IMR-90 (cell line): ENCODE data around the gene LAPTM5. TPM values are rescaled to one million over a fixed set of nuclear protein-coding genes. Genes with fewer than 3 reads are reported as not detected.

Experiments used
- ATAC-seq: fragments of 200-7000 bp; cut with Tn5 transposase; 2 replicates; pipeline ENCODE4 v1.9.1; 2020; ENCODE audit warnings: low read depth, mild to moderate bottlenecking, moderate library complexity
- BruUV-seq: library from RNA; stranded (reverse); fragments of 400-500 nt; replicated peaks from 2 replicates; lab custom pipeline; 2021; lab: Mats Ljungman, UMichigan
- CTCF ChIA-PET: fragments of 300-600 bp; formaldehyde crosslinking; extraction: SDS; loops from one replicate; lab custom pipeline; 2021; ENCODE audit warnings: antibody characterized with exemption; lab: Yijun Ruan, JAX
- POLR2A ChIA-PET: fragments of 300-600 bp; sonication (Branson Sonifier 250); formaldehyde crosslinking; loops from one replicate; lab custom pipeline; 2022; ENCODE audit warnings: antibody characterized with exemption; ENCODE audit not compliant: unreplicated experiment; lab: Charles Lee
- DNase-seq: peaks from one replicate; pipeline ENCODE4 v3.0.0; 2013
- H2AFZ ChIP-seq: replicated peaks from 2 replicates; pipeline ENCODE3; 2013; ENCODE audit warnings: low read length, mild to moderate bottlenecking; ENCODE audit not compliant: poor library complexity
- H2AK5ac ChIP-seq: 2 replicates; pipeline ENCODE4 v1.6.1; 2013; ENCODE audit warnings: low read depth, low read length, inconsistent platforms
- H2AK9ac ChIP-seq: replicated peaks from 2 replicates; pipeline ENCODE3; 2013; ENCODE audit warnings: mild to moderate bottlenecking, low read depth, low read length, moderate library complexity; ENCODE audit not compliant: poor library complexity
- H2BK120ac ChIP-seq: 2 replicates; pipeline ENCODE4 v1.6.1; 2013; ENCODE audit warnings: low read depth, low read length, inconsistent platforms
- H2BK15ac ChIP-seq: 3 replicates; pipeline ENCODE4 v1.6.1; 2013; ENCODE audit warnings: low read depth, low read length, inconsistent platforms
- H2BK20ac ChIP-seq: 2 replicates; pipeline ENCODE4 v1.6.1; 2013; ENCODE audit warnings: low read depth, mild to moderate bottlenecking, inconsistent platforms, low read length, moderate library complexity
- H2BK5ac ChIP-seq: 2 replicates; pipeline ENCODE4 v1.6.1; 2013; ENCODE audit warnings: mild to moderate bottlenecking, low read depth, low read length, inconsistent platforms; ENCODE audit not compliant: poor library complexity, severe bottlenecking
- H3K14ac ChIP-seq: replicated peaks from 2 replicates; pipeline ENCODE4 v1.6.1; 2013; ENCODE audit warnings: low read depth, low read length, inconsistent platforms
- H3K18ac ChIP-seq: 2 replicates; pipeline ENCODE4 v1.6.1; 2013; ENCODE audit warnings: low read depth, low read length, control low read depth
- H3K23ac ChIP-seq: 2 replicates; pipeline ENCODE4 v1.6.1; 2013; ENCODE audit warnings: low read depth, low read length, inconsistent platforms
- H3K27ac ChIP-seq: 2 replicates; pipeline ENCODE4 v1.5.1; 2013; ENCODE audit warnings: mild to moderate bottlenecking, control low read depth, low read length; ENCODE audit not compliant: insufficient read depth
- H3K27me3 ChIP-seq: 2 replicates; pipeline ENCODE4 v1.6.1; 2013; ENCODE audit warnings: low read length; ENCODE audit not compliant: control insufficient read depth, insufficient read depth
- H3K36me3 ChIP-seq: 2 replicates; pipeline ENCODE4 v1.6.1; 2013; ENCODE audit warnings: low read length, mixed read lengths; ENCODE audit not compliant: control insufficient read depth, insufficient read depth
- H3K4ac ChIP-seq: 2 replicates; pipeline ENCODE4 v1.6.1; 2013; ENCODE audit warnings: low read depth, low read length, inconsistent platforms
- H3K4me1 ChIP-seq: 2 replicates; pipeline ENCODE4 v1.6.1; 2013; ENCODE audit warnings: low read length, mixed read lengths; ENCODE audit not compliant: control insufficient read depth, insufficient read depth
- H3K4me2 ChIP-seq: 2 replicates; pipeline ENCODE4 v1.6.1; 2013; ENCODE audit warnings: low read depth, mild to moderate bottlenecking, control low read depth, low read length, moderate library complexity
- H3K4me3 ChIP-seq: 2 replicates; pipeline ENCODE4 v1.5.1; 2013; ENCODE audit warnings: low read depth, mild to moderate bottlenecking, control low read depth, low read length, moderate library complexity; ENCODE audit not compliant: insufficient read depth
- H3K56ac ChIP-seq: 2 replicates; pipeline ENCODE4 v1.6.1; 2013; ENCODE audit warnings: low read length, inconsistent platforms; ENCODE audit not compliant: insufficient read depth; ENCODE audit errors: extremely low read depth
- H3K79me1 ChIP-seq, 2 experiments: 2 replicates each; pipeline ENCODE4 v1.6.1; 2013; ENCODE audit warnings: low read length in 2 of 2, inconsistent platforms in 1 of 2, low read depth in 1 of 2
- H3K9ac ChIP-seq: 2 replicates; pipeline ENCODE4 v1.6.1; 2013; ENCODE audit warnings: low read depth, low read length, control low read depth
- H3K9me1 ChIP-seq: 2 replicates; pipeline ENCODE4 v1.6.1; 2013; ENCODE audit warnings: low read length, inconsistent platforms; ENCODE audit not compliant: insufficient read depth
- H3K9me3 ChIP-seq: 2 replicates; pipeline ENCODE4 v1.6.1; 2013; ENCODE audit warnings: low read length; ENCODE audit not compliant: control insufficient read depth, insufficient read depth
- H4K20me1 ChIP-seq: 2 replicates; pipeline ENCODE4 v1.6.1; 2013; ENCODE audit warnings: low read length, inconsistent platforms; ENCODE audit not compliant: insufficient read depth
- H4K5ac ChIP-seq: 2 replicates; pipeline ENCODE4 v1.6.1; 2013; ENCODE audit warnings: mild to moderate bottlenecking, low read depth, low read length, control low read depth
- H4K8ac ChIP-seq, 2 experiments: 2 replicates each; pipeline ENCODE4 v1.6.1; 2013; ENCODE audit warnings: low read depth in 2 of 2, low read length in 2 of 2, control low read depth in 1 of 2, inconsistent platforms in 1 of 2
- H4K91ac ChIP-seq: 2 replicates; pipeline ENCODE4 v1.6.1; 2013; ENCODE audit warnings: low read depth, low read length, inconsistent platforms; ENCODE audit not compliant: insufficient read depth
- MAFK ChIP-seq: IDR thresholded peaks from 2 replicates; pipeline ENCODE4 v1.6.1; 2012; ENCODE audit warnings: low read depth, low read length, improper control_type of control experiment
- MXI1 ChIP-seq: IDR thresholded peaks from 2 replicates; pipeline ENCODE4 v1.6.1; 2012; ENCODE audit warnings: low read depth, mild to moderate bottlenecking, low read length, moderate library complexity, borderline replicate concordance
- NFE2L2 ChIP-seq: fragments of 150-350 bp; IDR thresholded peaks from 2 replicates; pipeline ENCODE4 v1.6.1; 2016; ENCODE audit warnings: low read depth, mild to moderate bottlenecking, low read length
- RFX5 ChIP-seq: IDR thresholded peaks from 2 replicates; pipeline ENCODE4 v1.8.0; 2012; ENCODE audit warnings: low read depth, mild to moderate bottlenecking, low read length, moderate library complexity
- WGBS, 2 experiments: methylation state at CpG; one replicate each; pipeline versions ENCODE4 v1.1.5 to v1.1.7; 2013; ENCODE audit warnings: missing lambda C conversion rate in 2 of 2; ENCODE audit not compliant: insufficient read length in 1 of 2; ENCODE audit errors: extremely low coverage in 2 of 2; 5-methylcytosine and 5-hydroxymethylcytosine counted together
- dilution Hi-C: fragments of 300-500 bp; cut with HindIII; formaldehyde crosslinking; loops from one replicate; pipeline ENCODE4 v1.14.3; 2018; ENCODE audit warnings: low sequenced_read_pairs; ENCODE audit not compliant: unreplicated experiment
- in situ Hi-C: fragments of 300-500 bp; cut with MboI; formaldehyde crosslinking; loops from 3 replicates; pipeline ENCODE4 v1.14.3; 2019; ENCODE audit warnings: low sequenced_read_pairs, inconsistent platforms, mixed read lengths
- intact Hi-C: fragments of 100-400 bp; cut with micrococcal nuclease; formaldehyde crosslinking; loops from 2 replicates; pipeline ENCODE4 v1.10.0; 2022
- polyA plus RNA-seq, 3 experiments: library from polyadenylated mRNA; depleted of rRNA; stranded (reverse); fragments of >200 nt; gene quantifications; 2 replicates each; pipeline ENCODE4 v1.2.3, GENCODE V29; 2012; ENCODE audit warnings: low replicate concordance in 1 of 3
- total RNA-seq: library from RNA; depleted of rRNA; stranded (reverse); fragments of >200 nt; gene quantifications from 2 replicates; pipeline ENCODE4 v1.2.3, GENCODE V29; 2012
- TF ChIP-seq, protein P1 (sequence below): fragments of 150-350 bp; IDR thresholded peaks from 2 replicates; pipeline ENCODE4 v1.6.1; 2017; ENCODE audit warnings: mild to moderate bottlenecking, antibody characterized with exemption, low read length, low read depth

Gene LAPTM5
- total and polyA plus RNA-seq, 2 of the 4 experiments (the other 2 are of a cell fraction) = 0.09 TPM; not detected in 1

GRCh38 chr1:30691480-30691879 lies 66.1 kb downstream of the LAPTM5 start:
- no peak overlapping the region for H3K18ac ChIP-seq
- no peak overlapping the region for H2BK20ac ChIP-seq
- WGBS, 2 experiments = 20% methylated on average over 1 of the region's 5 CpGs; no CpG with 5 or more reads in 1 of the 2 experiments
- ChIA-PET POLR2A (no interaction called here), CTCF (no interaction called here)
- no peak overlapping the region for H3K4me3 ChIP-seq
- no peaks in the 10 kb centered on the region for H3K79me1 ChIP-seq
- H3K36me3 ChIP-seq = no peaks in the 10 kb centered on the region
- no peaks in the 10 kb centered on the region for H3K4me1 ChIP-seq
- no peak overlapping the region for H2AK5ac ChIP-seq
- H2BK120ac ChIP-seq = no peak overlapping the region
- no peak overlapping the region for H3K9ac ChIP-seq
- no peak overlapping the region for H2AK9ac ChIP-seq
- no peak overlapping the region for H2BK15ac ChIP-seq
- intact Hi-C loops (no loop called here), dilution Hi-C loops (no loop called here), in situ Hi-C loops (no loop called here)
- no peaks in the 10 kb centered on the region for H4K20me1 ChIP-seq
- BruUV-seq = no TSS peak
- DNase-seq = no peak
- no peak overlapping the region for H4K8ac ChIP-seq
- H3K27me3 ChIP-seq = peaks cover 41% of the 10 kb centered on the region
- ATAC-seq = no peak
- no peak overlapping the region for H2AFZ ChIP-seq
- TF ChIP-seq MAFK (no peak), MXI1 (no peak), RFX5 (no peak), NFE2L2 (no peak)
- TF ChIP-seq, protein P1, sequence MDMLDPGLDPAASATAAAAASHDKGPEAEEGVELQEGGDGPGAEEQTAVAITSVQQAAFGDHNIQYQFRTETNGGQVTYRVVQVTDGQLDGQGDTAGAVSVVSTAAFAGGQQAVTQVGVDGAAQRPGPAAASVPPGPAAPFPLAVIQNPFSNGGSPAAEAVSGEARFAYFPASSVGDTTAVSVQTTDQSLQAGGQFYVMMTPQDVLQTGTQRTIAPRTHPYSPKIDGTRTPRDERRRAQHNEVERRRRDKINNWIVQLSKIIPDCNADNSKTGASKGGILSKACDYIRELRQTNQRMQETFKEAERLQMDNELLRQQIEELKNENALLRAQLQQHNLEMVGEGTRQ = no peak
- no peaks in the 10 kb centered on the region for H3K9me1 ChIP-seq
- no peak overlapping the region for H4K5ac ChIP-seq
- no peak overlapping the region for H3K4me2 ChIP-seq
- H3K4ac ChIP-seq = no peak overlapping the region
- H2BK5ac ChIP-seq = no peak overlapping the region
- H4K91ac ChIP-seq = no peak overlapping the region
- H3K23ac ChIP-seq = no peak overlapping the region
- no peak overlapping the region for H3K14ac ChIP-seq
- H3K27ac ChIP-seq = no peak overlapping the region
- no peaks in the 10 kb centered on the region for H3K9me3 ChIP-seq
- no peak overlapping the region for H3K56ac ChIP-seq
